ENCODE data around the gene MARCKS. TPM values are rescaled to one million over a fixed set of nuclear protein-coding genes. Genes with fewer than 3 reads are reported as not detected.

The MARCKS gene
- total RNA-seq, 2 experiments from 2014 or later, result 0.47 to 0.83 TPM

DNA sequence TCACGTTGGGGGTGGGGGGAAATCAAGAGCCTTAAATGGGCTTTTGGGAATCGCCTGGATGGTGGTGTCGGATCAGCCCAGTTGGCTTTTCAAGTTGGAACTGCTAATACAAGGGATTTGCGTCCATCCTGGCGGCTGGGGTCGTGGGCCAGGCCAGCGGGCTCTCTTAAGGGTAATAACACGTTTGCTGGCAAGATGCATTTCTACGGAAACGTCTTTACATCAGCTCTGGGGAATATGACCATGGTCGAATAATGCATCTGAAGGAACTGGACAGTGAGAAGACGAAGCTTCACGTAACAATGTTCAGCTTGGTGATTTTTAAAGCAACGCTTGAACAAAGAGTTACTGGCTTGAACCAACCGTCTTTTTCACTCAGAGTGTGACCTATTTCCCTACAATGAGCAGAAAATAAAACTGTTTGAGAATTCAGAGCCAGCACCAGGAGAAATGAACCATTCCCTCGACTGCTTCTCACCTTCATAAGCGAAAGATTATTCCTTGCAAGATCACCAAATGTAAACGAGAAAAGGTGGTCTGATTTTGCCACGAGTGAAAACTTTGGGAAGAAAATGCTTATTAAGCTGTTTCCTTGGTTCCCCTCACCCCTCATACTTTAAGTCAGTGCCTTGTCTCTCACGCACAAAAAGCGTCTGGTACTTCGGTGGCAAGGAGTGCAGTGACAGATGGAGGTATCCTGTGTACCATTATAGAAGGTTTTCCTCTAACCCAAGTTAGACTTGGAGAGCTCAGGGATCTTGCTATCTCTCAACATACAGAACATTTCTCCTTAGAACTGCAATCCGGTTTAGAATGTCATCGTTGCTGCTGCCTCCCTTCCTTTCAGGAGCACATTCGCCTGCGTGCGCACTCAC lies 1.4 kb upstream of the MARCKS start:
- Mint-ChIP-seq H3K9me3 (no peaks in the 10 kb centered on the region), H3K4me3 (peak overlapping the region; percentile 59), H3K36me3 (ENCODE audit: low read depth) (no peaks in the 10 kb centered on the region), H3K27ac (no peak overlapping the region), H3K4me1 (ENCODE audit: low read depth) (peaks cover 16% of the 10 kb centered on the region), H3K27me3 (peaks cover 38% of the 10 kb centered on the region)
- ATAC-seq (no peak), DNase-seq (peak; percentile 6)
- TF ChIP-seq, protein P1, sequence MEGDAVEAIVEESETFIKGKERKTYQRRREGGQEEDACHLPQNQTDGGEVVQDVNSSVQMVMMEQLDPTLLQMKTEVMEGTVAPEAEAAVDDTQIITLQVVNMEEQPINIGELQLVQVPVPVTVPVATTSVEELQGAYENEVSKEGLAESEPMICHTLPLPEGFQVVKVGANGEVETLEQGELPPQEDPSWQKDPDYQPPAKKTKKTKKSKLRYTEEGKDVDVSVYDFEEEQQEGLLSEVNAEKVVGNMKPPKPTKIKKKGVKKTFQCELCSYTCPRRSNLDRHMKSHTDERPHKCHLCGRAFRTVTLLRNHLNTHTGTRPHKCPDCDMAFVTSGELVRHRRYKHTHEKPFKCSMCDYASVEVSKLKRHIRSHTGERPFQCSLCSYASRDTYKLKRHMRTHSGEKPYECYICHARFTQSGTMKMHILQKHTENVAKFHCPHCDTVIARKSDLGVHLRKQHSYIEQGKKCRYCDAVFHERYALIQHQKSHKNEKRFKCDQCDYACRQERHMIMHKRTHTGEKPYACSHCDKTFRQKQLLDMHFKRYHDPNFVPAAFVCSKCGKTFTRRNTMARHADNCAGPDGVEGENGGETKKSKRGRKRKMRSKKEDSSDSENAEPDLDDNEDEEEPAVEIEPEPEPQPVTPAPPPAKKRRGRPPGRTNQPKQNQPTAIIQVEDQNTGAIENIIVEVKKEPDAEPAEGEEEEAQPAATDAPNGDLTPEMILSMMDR (IDR thresholded peaks at IDR 0.05), result no peak
- ChIA-PET POLR2A (no interaction called here), CTCF (interaction anchor here (1.0 to 1.4 kb wide), 2 partner anchors 54 to 549 kb away, joined by 5 read pairs; no protein-coding TSS in a partner anchor)
- intact Hi-C loops (cut with micrococcal nuclease), result loop anchor here (5.0 kb wide), 1 partner anchor 223 kb away; no protein-coding TSS in a partner anchor

DNA sequence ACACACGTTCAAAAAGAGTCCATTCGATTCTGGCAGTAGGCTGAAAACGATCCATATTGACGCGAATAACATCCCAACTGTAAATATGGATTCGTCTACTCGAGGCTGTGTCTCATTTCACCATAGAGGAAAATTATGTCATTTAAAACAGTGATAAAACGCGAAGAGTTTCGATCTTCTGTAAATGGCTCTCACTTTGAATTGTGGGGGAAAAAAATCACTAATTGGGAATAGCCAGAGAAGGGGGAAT lies 845 bp upstream of the MARCKS start:
- Mint-ChIP-seq H3K36me3 (ENCODE audit: low read depth) (no peaks in the 10 kb centered on the region), H3K4me1 (ENCODE audit: low read depth) (peaks cover 16% of the 10 kb centered on the region), H3K27me3 (peaks cover 38% of the 10 kb centered on the region), H3K27ac (no peak overlapping the region), H3K4me3 (no peak overlapping the region), H3K9me3 (no peaks in the 10 kb centered on the region)
- DNase-seq (no peak), ATAC-seq (no peak)
- intact Hi-C loops (cut with micrococcal nuclease), result loop anchor here (5.0 kb wide), 1 partner anchor 224 kb away; no protein-coding TSS in a partner anchor
- TF ChIP-seq, protein P1 (IDR thresholded peaks at IDR 0.05), result no peak
- CTCF ChIA-PET, result no interaction called here
- POLR2A ChIA-PET, result no interaction called here

DNA sequence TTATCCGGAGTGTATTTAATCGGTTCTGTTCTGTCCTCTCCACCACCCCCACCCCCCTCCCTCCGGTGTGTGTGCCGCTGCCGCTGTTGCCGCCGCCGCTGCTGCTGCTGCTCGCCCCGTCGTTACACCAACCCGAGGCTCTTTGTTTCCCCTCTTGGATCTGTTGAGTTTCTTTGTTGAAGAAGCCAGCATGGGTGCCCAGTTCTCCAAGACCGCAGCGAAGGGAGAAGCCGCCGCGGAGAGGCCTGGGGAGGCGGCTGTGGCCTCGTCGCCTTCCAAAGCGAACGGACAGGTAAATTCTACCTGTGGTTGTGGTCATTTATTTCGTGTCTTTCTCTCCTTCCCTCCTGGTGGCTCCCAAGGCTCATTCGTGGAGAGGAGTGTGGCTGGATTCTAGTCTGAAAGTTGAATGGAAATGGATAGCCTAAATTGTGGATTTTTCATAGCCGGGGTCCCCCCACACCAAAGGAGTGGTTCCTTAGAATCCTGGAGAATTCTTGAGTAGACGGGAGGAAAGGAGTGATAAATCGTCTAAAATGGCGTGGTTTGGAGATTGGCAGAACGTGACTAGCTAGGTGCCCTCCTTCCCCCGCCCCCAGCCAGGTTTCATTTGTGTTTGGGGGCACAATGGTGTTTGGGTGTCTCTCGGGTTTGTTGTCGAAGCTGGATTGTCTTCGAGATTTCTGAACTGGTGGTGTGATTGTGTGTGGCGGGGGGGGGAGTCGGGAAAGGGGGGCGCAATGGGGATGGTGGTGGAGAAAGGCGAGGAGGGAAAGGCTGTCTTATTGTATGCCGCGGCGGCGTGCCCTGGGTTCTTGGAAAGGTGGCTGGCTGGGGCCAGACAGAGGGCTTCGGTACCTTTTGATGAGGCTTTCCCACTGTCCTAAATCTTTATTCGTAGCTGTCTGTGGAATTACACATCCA lies 673 bp downstream of the MARCKS start:
- ChIA-PET POLR2A (interaction anchor here (0.9 to 1.5 kb wide), 2 partner anchors 49 to 1669 kb away, joined by 3 to 4 read pairs; no protein-coding TSS in a partner anchor), CTCF (interaction anchor here (0.6 to 2.3 kb wide), 36 partner anchors 8 to 1678 kb away, joined by 3 to 18 read pairs (median 4); no protein-coding TSS in a partner anchor)
- Mint-ChIP-seq H3K9me3 (no peaks in the 10 kb centered on the region), H3K4me3 (no peak overlapping the region), H3K4me1 (ENCODE audit: low read depth) (peaks cover 16% of the 10 kb centered on the region), H3K27ac (peak overlapping the region; percentile 2), H3K27me3 (peaks cover 40% of the 10 kb centered on the region), H3K36me3 (ENCODE audit: low read depth) (no peaks in the 10 kb centered on the region)
- TF ChIP-seq, protein P1 (IDR thresholded peaks at IDR 0.05), result no peak
- intact Hi-C loops (cut with micrococcal nuclease), result loop anchor here (2.0 to 5.0 kb wide), 2 partner anchors 226 to 551 kb away; no protein-coding TSS in a partner anchor
- DNase-seq, result peak; percentile 47
- no peak for ATAC-seq

DNA sequence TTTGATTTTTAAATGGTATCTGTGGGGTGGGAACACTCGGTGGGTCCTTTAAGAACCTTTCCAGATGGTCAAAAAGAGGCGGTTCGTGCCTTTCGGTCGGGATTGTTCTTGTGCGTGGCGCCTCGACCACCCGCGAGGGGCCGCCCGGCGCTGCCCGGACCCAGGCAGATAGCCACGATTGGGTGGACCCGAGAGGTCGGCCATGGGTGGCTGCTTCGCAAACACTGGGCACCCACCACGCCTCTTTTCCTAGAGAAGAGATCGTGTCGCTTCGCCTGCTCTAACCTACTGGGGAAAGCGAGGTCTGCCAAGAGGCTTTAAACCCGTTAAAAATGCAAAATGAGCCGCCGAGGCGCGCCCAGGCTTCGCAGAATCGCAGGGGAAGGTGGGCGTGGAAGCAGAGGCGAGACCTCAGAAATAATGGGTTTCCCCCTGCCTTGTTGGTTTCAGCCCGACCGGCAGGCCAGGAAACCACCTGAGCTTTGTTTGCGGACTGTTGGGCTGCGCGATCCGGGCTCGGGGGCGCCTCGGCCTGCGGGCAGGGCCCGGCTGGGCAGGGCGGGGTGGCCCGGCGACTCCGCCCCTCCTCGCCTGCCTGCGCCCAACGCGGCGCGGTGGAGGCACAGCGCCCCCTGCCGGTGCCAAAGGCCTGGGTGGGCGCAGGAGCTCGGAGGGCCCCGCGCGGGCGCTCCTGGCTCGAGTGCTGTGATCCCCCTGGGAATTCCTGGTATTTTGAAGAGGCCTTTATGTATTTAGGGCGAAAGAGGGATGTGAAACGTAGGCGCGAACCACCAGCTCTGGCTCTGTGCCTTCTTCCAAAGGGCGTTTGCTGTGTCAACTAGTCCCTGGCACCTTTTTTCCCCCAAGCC lies 1.6 kb downstream of the MARCKS start:
- H3K9me3 Mint-ChIP-seq, result no peaks in the 10 kb centered on the region
- ChIA-PET POLR2A (interaction anchor here (0.9 to 1.5 kb wide), 3 partner anchors 50 to 1670 kb away, joined by 3 to 4 read pairs (median 3); no protein-coding TSS in a partner anchor), CTCF (interaction anchor here (0.6 to 2.3 kb wide), 43 partner anchors 9 to 1679 kb away, joined by 3 to 18 read pairs (median 4); no protein-coding TSS in a partner anchor)
- peak overlapping the region; percentile 45 for H3K4me3 Mint-ChIP-seq
- H3K36me3 Mint-ChIP-seq (ENCODE audit: low read depth), result no peaks in the 10 kb centered on the region
- peaks cover 16% of the 10 kb centered on the region for H3K4me1 Mint-ChIP-seq (ENCODE audit: low read depth)
- peaks cover 33% of the 10 kb centered on the region for H3K27me3 Mint-ChIP-seq
- intact Hi-C loops (cut with micrococcal nuclease), result loop anchor here (2.0 to 5.0 kb wide), 2 partner anchors 226 to 552 kb away; no protein-coding TSS in a partner anchor
- ATAC-seq (peak; percentile 96), DNase-seq (peak; percentile 94)
- H3K27ac Mint-ChIP-seq, result no peak overlapping the region
- TF ChIP-seq, protein P1 (IDR thresholded peaks at IDR 0.05), result peak; percentile 95

All from activated CD8-positive, alpha-beta T cell treated with anti-CD3 and anti-CD28 coated beads for 36 hours (primary cell).